PC-3 (cell line): ENCODE measurements around the gene PRSS48. TPM values are rescaled to one million over a fixed set of nuclear protein-coding genes. Genes with fewer than 3 reads are reported as not detected.
"Not testable (repeated sequence)": the region's sequence is repeated elsewhere in the genome, so short reads cannot be mapped to it uniquely, and the experiment has no call there.

Experiments
- ATAC-seq: fragments of 200-7000 bp; cut with Tn5 transposase; 2 replicates; pipeline ENCODE4 v1.9.1; 2020; ENCODE audit warnings: mild to moderate bottlenecking, moderate library complexity
- BruUV-seq: library from RNA; stranded (reverse); fragments of 400-500 nt; replicated peaks from 2 replicates; lab custom pipeline; 2021; lab: Mats Ljungman, UMichigan
- CTCF ChIA-PET: fragments of 300-600 bp; sonication (Branson Sonifier 250); formaldehyde crosslinking; loops from one replicate; lab custom pipeline; 2022; ENCODE audit warnings: antibody characterized with exemption; lab: Charles Lee
- POLR2A ChIA-PET: fragments of 300-600 bp; sonication (Branson Sonifier 250); formaldehyde crosslinking; loops from one replicate; lab custom pipeline; 2022; ENCODE audit warnings: antibody characterized with exemption; ENCODE audit not compliant: unreplicated experiment; lab: Charles Lee
- DNase-seq: peaks from one replicate; pipeline ENCODE4 v3.0.0-alpha.2; 2015
- H2AFZ ChIP-seq: fragments of 300-600 bp; sonication (generic); 2 replicates; pipeline ENCODE4 v1.6.0; 2016; ENCODE audit warnings: antibody characterized with exemption, low read length
- H3F3A ChIP-seq: fragments of 300-600 bp; sonication (generic); one replicate; pipeline ENCODE4 v1.6.0; 2017; ENCODE audit warnings: antibody characterized with exemption, low read length, control low read depth, mild to moderate bottlenecking; ENCODE audit not compliant: unreplicated experiment
- H3K27ac ChIP-seq: fragments of 300-600 bp; sonication (generic); 2 replicates; pipeline ENCODE4 v1.5.1; 2016; ENCODE audit warnings: mild to moderate bottlenecking, low read length
- H3K27me3 ChIP-seq: fragments of 300-600 bp; sonication (generic); 2 replicates; pipeline ENCODE4 v1.6.1; 2016; ENCODE audit warnings: low read length, mixed read lengths
- H3K36me3 ChIP-seq: fragments of 300-600 bp; sonication (generic); 2 replicates; pipeline ENCODE4 v1.6.1; 2016; ENCODE audit warnings: low read depth, mixed run types, low read length, mixed read lengths
- H3K4me1 ChIP-seq: fragments of 300-600 bp; sonication (generic); 2 replicates; pipeline ENCODE4 v1.5.1; 2016; ENCODE audit warnings: low read length; ENCODE audit not compliant: insufficient read depth
- H3K4me2 ChIP-seq: fragments of 300-600 bp; sonication (generic); 2 replicates; pipeline ENCODE4 v1.6.0; 2016; ENCODE audit warnings: low read length
- H3K4me3 ChIP-seq: fragments of 300-600 bp; sonication (generic); 2 replicates; pipeline ENCODE4 v1.5.1; 2016; ENCODE audit warnings: mild to moderate bottlenecking, low read length, mixed read lengths
- H3K79me2 ChIP-seq: fragments of 300-600 bp; sonication (generic); 2 replicates; pipeline ENCODE4 v1.6.1; 2017; ENCODE audit warnings: low read length, mixed read lengths
- H3K9ac ChIP-seq: fragments of 300-600 bp; sonication (generic); 2 replicates; pipeline ENCODE4 v1.6.0; 2016; ENCODE audit warnings: mild to moderate bottlenecking, low read length
- H3K9me2 ChIP-seq: fragments of 300-600 bp; sonication (generic); replicated peaks from 2 replicates; pipeline ENCODE4 v1.6.1; 2016; ENCODE audit warnings: mixed run types, low read length, mixed read lengths
- H3K9me3 ChIP-seq: fragments of 300-600 bp; sonication (generic); 2 replicates; pipeline ENCODE4 v1.6.1; 2016; ENCODE audit warnings: low read length, mixed read lengths
- H4K20me1 ChIP-seq: fragments of 300-600 bp; sonication (generic); 2 replicates; pipeline ENCODE4 v1.6.1; 2016; ENCODE audit warnings: low read length, mixed read lengths
- EZH2 ChIP-seq: fragments of 300-600 bp; sonication (generic); IDR thresholded peaks from one replicate; pipeline ENCODE4 v1.6.1; 2017; ENCODE audit warnings: antibody characterized with exemption, mild to moderate bottlenecking, low read length; ENCODE audit not compliant: unreplicated experiment
- EZH2phosphoT487 ChIP-seq: fragments of 300-600 bp; sonication (generic); IDR thresholded peaks from 2 replicates; pipeline ENCODE4 v1.6.1; 2018; ENCODE audit warnings: mild to moderate bottlenecking, antibody characterized with exemption, low read length, borderline replicate concordance
- intact Hi-C: fragments of 100-400 bp; cut with micrococcal nuclease; formaldehyde crosslinking; loops from 2 replicates; pipeline ENCODE4 v1.9.0; 2023
- total RNA-seq: library from RNA; depleted of rRNA; stranded (reverse); fragments of >200 nt; gene quantifications from 2 replicates; pipeline ENCODE4 v1.2.3, GENCODE V29; 2014
- TF ChIP-seq, protein P1 (sequence below): fragments of 300-600 bp; sonication (generic); conservative IDR thresholded peaks from 2 replicates; pipeline ENCODE4 v1.5.1; 2017; ENCODE audit warnings: antibody characterized with exemption, low read depth, mild to moderate bottlenecking, low read length

Gene PRSS48
- total RNA-seq, 1 experiment from 2014 or later, result not detected

DNA sequence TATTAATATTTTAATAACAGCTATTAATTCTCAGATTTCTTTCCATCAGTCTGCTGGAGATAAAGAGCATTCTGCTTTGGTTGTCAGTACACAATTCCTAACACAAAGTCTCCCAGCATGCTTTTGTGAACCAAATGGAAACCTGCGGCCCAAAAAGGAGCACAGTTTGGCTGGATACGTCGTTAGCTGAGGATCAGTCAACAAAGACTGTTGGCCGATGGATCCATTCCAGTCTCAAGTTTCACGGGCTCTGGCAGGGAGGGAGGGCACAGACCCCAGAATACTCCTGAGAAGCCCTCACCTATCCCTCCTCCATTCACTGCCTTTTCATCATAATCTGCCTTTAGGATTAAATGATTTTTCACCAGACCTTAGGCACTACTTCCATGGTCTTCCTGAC, 26.3 kb upstream of the PRSS48 start:
- Histone ChIP-seq H4K20me1 (no peaks in the 10 kb centered on the region), H3F3A (no peaks in the 10 kb centered on the region), H3K9me2 (no peaks in the 10 kb centered on the region), H3K36me3 (no peaks in the 10 kb centered on the region), H3K27ac (no peak overlapping the region), H3K9ac (no peak overlapping the region), H3K4me1 (no peaks in the 10 kb centered on the region), H3K27me3 (no peaks in the 10 kb centered on the region), H2AFZ (no peak overlapping the region), H3K4me3 (no peak overlapping the region), H3K79me2 (0 out of 2 replicates have a peak, but pooled peaks cover 7% of the 10 kb centered on the region), H3K9me3 (no peaks in the 10 kb centered on the region), H3K4me2 (no peak overlapping the region)
- DNase-seq (no peak), ATAC-seq (no peak)
- ChIA-PET POLR2A (no interaction called here), CTCF (no interaction called here)
- BruUV-seq, result no TSS peak
- intact Hi-C loops, result no loop called here
- TF ChIP-seq, protein P1, sequence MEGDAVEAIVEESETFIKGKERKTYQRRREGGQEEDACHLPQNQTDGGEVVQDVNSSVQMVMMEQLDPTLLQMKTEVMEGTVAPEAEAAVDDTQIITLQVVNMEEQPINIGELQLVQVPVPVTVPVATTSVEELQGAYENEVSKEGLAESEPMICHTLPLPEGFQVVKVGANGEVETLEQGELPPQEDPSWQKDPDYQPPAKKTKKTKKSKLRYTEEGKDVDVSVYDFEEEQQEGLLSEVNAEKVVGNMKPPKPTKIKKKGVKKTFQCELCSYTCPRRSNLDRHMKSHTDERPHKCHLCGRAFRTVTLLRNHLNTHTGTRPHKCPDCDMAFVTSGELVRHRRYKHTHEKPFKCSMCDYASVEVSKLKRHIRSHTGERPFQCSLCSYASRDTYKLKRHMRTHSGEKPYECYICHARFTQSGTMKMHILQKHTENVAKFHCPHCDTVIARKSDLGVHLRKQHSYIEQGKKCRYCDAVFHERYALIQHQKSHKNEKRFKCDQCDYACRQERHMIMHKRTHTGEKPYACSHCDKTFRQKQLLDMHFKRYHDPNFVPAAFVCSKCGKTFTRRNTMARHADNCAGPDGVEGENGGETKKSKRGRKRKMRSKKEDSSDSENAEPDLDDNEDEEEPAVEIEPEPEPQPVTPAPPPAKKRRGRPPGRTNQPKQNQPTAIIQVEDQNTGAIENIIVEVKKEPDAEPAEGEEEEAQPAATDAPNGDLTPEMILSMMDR, result no peak
- TF ChIP-seq EZH2phosphoT487 (no peak), EZH2 (no peak)

DNA sequence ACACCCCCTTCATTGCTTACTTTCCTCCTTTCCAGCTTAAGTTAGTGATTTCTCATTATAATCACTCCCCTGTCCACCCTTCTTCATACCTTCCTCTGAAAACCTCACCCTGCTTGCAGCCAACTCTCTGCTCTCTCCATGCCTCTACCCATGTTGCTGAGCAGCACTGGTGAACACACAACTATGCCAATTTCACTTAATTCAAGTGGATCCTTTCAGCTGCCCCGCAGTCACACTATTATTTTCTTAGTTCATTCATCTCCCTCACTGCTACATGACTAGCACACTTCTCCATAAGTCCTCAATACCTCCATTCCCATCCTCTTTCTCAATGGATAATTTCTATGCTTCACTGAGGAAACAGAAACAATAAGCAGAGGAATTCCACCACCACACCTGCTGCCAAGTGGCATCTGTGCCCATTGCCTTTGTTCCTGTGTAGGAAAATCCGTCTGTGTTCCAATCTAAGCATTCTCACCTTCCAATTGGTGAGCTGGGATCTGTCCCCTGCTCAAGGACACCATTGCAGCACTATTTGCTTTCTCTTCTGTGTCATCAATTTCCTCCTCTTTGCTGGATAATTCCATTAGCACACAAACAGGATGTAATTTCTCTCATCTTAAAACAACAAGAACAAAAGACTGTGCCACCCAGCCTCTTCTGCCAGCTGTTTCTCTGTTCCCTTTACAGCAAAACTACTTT, 25.2 kb upstream of the PRSS48 start:
- Histone ChIP-seq H3K4me2 (no peak overlapping the region), H3K9ac (no peak overlapping the region), H3K27me3 (no peaks in the 10 kb centered on the region), H4K20me1 (no peaks in the 10 kb centered on the region), H2AFZ (no peak overlapping the region), H3K27ac (no peak overlapping the region), H3K36me3 (no peaks in the 10 kb centered on the region), H3K79me2 (0 out of 2 replicates have a peak, but pooled peaks cover 7% of the 10 kb centered on the region), H3F3A (no peaks in the 10 kb centered on the region), H3K4me3 (no peak overlapping the region), H3K9me2 (no peaks in the 10 kb centered on the region), H3K9me3 (no peaks in the 10 kb centered on the region), H3K4me1 (no peaks in the 10 kb centered on the region)
- TF ChIP-seq, protein P1, result no peak
- TF ChIP-seq EZH2, result no peak
- no peak for TF ChIP-seq EZH2phosphoT487
- DNase-seq (no peak), ATAC-seq (no peak)
- intact Hi-C loops, result no loop called here
- BruUV-seq, result no TSS peak
- POLR2A ChIA-PET, result no interaction called here
- CTCF ChIA-PET, result no interaction called here

DNA sequence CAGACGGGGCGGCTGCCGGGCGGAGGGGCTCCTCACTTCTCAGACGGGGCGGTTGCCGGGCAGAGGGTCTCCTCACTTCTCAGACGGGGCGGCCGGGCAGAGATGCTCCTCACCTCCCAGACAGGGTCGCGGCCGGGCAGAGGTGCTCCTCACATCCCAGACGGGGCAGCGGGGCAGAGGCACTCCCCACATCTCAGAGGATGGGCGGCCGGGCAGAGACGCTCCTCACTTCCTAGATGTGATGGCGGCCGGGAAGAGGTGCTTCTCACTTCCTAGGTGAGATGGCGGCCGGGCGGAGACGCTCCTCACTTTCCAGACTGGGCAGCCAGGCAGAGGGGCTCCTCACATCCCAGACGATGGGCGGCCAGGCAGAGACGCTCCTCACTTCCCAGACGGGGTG, 21.7 kb upstream of the PRSS48 start:
- H3K27ac ChIP-seq, H3F3A ChIP-seq, H3K4me3 ChIP-seq, intact Hi-C loops, POLR2A ChIA-PET, H3K9me3 ChIP-seq, H2AFZ ChIP-seq, DNase-seq, BruUV-seq, H4K20me1 ChIP-seq, H3K9me2 ChIP-seq, ATAC-seq, H3K4me2 ChIP-seq, H3K4me1 ChIP-seq, H3K9ac ChIP-seq, H3K36me3 ChIP-seq, CTCF ChIA-PET, H3K27me3 ChIP-seq: not testable (repeated sequence)
- peaks cover 23% of the 10 kb centered on the region for H3K79me2 ChIP-seq

DNA sequence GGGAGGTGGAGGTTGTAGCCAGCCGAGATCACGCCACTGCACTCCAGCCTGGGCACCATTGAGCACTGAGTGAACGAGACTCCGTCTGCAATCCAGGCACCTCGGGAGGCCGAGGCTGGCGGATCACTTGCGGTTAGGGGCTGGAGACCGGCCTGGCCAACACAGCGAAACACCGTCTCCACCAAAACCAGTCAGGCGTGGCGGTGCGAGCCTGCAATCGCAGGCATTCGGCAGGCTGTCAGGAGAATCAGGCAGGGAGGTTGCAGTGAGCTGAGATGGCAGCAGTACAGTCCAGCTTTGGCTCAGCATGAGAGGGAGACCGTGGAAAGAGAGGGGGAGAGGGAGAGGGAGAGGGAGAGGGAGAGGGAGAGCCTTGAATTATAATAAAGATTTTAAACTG, 21.3 kb upstream of the PRSS48 start:
- ATAC-seq, H3K27ac ChIP-seq, H3K27me3 ChIP-seq, H4K20me1 ChIP-seq, H3K9me2 ChIP-seq, H3K36me3 ChIP-seq, BruUV-seq, H3K4me2 ChIP-seq, H3F3A ChIP-seq, H3K9ac ChIP-seq, DNase-seq, H3K4me3 ChIP-seq, CTCF ChIA-PET, H3K9me3 ChIP-seq, POLR2A ChIA-PET, H2AFZ ChIP-seq, H3K4me1 ChIP-seq, intact Hi-C loops: not testable (repeated sequence)
- peaks cover 24% of the 10 kb centered on the region for H3K79me2 ChIP-seq
